ENCODE measurements around the gene TNRC6C.

Gene TNRC6C

GRCh38 chr17:77957235-77957856 lies 1.2 kb upstream of the TNRC6C start:
- Histone ChIP-seq H3K4me3 (peak overlapping the region; percentile 73), H3K27ac (peak overlapping the region; percentile 51 to 100)
- no peak for DNase-seq (ENCODE audit: low spot score)
- no peak for TF ChIP-seq CTCF (IDR thresholded peaks at IDR 0.05)

GRCh38 chr17:77958716-77959125 lies 218 bp downstream of the TNRC6C start:
- DNase-seq (ENCODE audit: low spot score) = no peak
- no peak for TF ChIP-seq CTCF (IDR thresholded peaks at IDR 0.05)
- Histone ChIP-seq H3K4me3 (peak overlapping the region; percentile 73), H3K27ac (peak overlapping the region; percentile 42 to 100)

- TF ChIP-seq CTCF (IDR thresholded peaks at IDR 0.05) = no peak
- Histone ChIP-seq H3K4me3 (peak overlapping the region; percentile 73), H3K27ac (peak overlapping the region; percentile 62 to 100)
- no peak for DNase-seq (ENCODE audit: low spot score)
Measured at GRCh38 chr17:77959126-77959925, 823 bp downstream of the TNRC6C start.

GRCh38 chr17:77959926-77960521 lies 1.5 kb downstream of the TNRC6C start:
- TF ChIP-seq CTCF (IDR thresholded peaks at IDR 0.05) = no peak
- DNase-seq (ENCODE audit: low spot score) = no peak
- H3K4me3 ChIP-seq = peak overlapping the region; percentile 73
- peak overlapping the region in 1 of 2 donors; percentile 100 for H3K27ac ChIP-seq

GRCh38 chr17:77961741-77962140 lies 3.2 kb downstream of the TNRC6C start:
- no peak for DNase-seq (ENCODE audit: low spot score)
- H3K4me3 ChIP-seq = no peak overlapping the region
- no peak for TF ChIP-seq CTCF (IDR thresholded peaks at IDR 0.05)

GRCh38 chr17:77962348-77962747 lies 3.8 kb downstream of the TNRC6C start:
- Histone ChIP-seq H3K27ac (no peak overlapping the region), H3K4me3 (no peak overlapping the region)
- TF ChIP-seq CTCF (IDR thresholded peaks at IDR 0.05) = no peak
- DNase-seq (ENCODE audit: low spot score) = no peak

More at GRCh38 chr17:77961741-77962140, 3.2 kb downstream of the TNRC6C start:
- H3K27ac ChIP-seq = no peak overlapping the region

Measured in coronary artery (tissue), 2 donors.